ENCODE results near the gene DEPP1.
A peak's percentile ranks its signal among the peaks of the same experiment; 100 is the strongest.

DEPP1 gene

DNA sequence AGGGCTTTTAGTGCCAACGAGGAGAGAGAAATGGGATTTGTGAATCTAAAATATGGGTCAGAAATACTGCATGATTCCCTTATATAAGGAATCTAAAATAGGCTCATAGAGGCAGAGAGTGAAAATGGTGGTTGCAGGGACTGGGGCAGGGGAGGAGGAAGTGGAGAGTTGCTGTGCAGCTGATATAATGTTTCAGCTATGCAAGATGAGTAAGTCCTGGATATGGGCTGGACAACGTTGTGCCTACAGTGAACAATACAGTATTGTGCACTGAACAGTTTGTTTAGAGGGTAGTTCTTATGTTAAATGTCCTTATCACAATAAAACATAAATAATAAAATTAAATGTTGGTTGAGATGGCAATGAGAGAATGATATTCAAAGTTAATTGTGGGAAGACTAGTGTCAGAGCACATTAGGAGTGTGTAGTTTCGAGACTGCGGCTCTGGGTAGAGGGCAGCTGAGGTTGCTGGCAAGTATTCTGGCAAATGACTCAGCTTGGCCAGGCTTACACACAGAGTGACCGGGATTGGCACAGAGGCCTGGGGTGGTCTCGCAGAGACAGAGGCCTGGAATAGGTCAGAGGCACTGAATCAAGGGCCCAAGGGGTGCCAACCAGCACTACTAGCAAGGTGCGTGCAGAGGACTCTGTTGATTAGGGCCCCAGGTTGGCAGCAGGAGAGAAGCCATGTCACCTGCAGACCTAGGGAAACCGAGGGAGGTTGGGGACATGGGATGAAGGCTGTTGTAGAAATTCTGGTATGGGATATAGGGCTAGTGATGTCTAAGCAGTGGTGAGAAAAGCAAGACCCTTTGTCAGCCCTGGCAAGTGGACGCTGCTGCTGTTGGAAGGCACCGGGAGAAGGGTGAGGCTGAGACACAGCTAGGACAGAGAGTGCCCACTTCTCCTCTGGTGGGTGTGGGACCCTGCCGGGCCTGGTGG lies 2.8 kb upstream of the DEPP1 start:
- Histone ChIP-seq H3K9me3 (no peaks in the 10 kb centered on the region), H3K9ac (peak overlapping the region; percentile 66), H3K4me1 (peaks cover 85% of the 10 kb centered on the region), H3K27ac (peak overlapping the region; percentile 86), H4K20me1 (peaks cover 14% of the 10 kb centered on the region), H3K36me3 (peaks cover 25% of the 10 kb centered on the region), H3K4me2 (peak overlapping the region; percentile 100), H3K27me3 (no peaks in the 10 kb centered on the region), H3K4me3 (no peak overlapping the region)
- no peak for TF ChIP-seq Cebpa-rat (IDR thresholded peaks at IDR 0.05)

DNA sequence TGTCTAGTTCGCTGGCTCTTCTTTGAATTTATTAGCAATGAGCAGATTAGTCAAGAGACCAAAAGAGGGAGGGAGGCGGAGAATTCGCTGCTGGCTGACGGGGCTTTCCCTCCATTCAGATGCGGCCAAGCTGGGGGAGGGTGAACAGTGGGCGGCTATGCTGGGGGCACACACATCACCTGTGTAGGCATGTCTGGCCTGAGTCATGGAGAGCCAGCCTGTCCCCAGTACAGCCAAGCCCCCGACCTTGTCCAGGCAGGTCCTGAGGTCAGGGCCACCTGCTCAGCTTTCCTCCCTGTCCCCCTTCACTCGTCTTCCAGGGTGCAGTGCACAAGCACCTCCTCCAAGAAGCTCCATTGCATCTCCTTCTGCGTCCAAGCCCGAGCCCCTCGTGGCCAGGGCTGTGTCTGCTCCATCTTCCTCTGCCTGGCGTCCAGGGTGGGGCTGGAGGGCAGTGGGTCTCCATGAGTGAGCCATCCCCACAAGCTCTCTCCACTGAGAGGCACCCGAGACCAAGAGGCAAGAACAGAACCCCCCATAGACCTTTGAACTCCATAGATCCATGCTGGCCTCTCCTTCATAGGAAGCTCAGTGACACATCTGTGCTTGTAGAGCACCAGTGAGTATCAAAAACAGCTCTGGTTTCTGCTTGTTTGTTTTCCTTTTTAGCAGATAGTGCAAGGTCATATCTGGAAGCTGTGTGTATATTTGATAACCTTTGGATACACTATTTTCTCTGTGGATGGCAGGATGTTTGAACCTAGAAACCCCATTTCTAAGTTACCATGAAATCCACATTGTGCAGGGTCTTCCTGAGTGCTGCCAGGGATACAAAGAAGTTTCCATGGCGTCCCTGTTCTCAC lies 1.9 kb upstream of the DEPP1 start:
- Histone ChIP-seq H3K4me2 (peak overlapping the region; percentile 100), H4K20me1 (peaks cover 23% of the 10 kb centered on the region), H3K9me3 (no peaks in the 10 kb centered on the region), H3K4me1 (peaks cover 91% of the 10 kb centered on the region), H3K9ac (peak overlapping the region; percentile 88; the same call in 1 of the 2 replicates), H3K4me3 (no peak overlapping the region), H3K36me3 (peaks cover 24% of the 10 kb centered on the region), H3K27ac (peak overlapping the region; percentile 86), H3K27me3 (no peaks in the 10 kb centered on the region)
- TF ChIP-seq Cebpa-rat (IDR thresholded peaks at IDR 0.05): no peak

DNA sequence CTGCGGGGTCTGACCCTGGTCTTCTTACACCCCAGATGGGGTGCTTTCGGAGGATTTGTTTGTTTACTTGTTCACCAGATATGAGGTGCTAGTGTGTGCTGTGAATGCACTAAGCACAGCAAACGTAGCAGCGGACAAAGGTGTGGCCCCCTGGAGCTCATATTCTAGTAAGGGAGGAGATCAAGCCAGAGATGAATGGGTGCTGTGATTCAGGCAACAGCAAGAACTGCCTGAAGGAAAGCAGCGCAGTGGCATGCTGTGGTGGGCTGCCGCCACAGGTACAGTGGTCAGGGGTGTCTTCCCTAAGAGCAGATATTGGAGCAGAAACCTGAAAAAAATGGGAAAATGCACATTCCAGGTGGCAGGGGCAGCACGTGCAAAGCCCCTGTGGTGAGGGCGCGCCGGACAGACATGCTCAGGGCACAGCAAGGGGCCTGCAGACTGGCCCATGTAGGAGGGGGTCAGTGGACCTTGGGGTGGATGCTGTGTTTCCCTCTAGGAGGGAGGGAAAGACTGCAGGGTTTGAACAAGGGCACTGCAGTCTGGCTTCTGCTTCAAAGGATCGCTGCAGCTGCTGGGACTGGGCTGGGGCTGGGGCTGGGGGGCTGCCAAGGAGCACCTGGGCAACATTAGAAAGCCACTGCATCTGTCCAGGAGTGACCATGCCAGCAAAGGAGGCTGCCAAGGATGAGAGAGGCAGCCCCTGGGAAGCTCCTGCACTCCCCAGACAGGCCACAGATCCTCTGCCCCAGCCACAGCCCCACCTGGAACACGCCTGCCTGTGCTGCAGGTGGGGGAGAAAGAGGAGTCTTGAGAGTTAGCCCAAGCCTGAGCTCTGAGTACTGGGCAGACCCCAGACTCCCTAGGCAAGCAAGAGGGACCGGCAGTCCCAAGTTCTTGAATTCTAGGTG lies 927 bp upstream of the DEPP1 start:
- Histone ChIP-seq H4K20me1 (peaks cover 23% of the 10 kb centered on the region), H3K4me3 (peak overlapping the region; percentile 80; the same call in 1 of the 2 replicates), H3K9me3 (no peaks in the 10 kb centered on the region), H3K4me1 (peaks cover 97% of the 10 kb centered on the region), H3K4me2 (peak overlapping the region; percentile 100), H3K36me3 (peaks cover 13% of the 10 kb centered on the region), H3K9ac (peak overlapping the region; percentile 88), H3K27ac (peak overlapping the region; percentile 86), H3K27me3 (no peaks in the 10 kb centered on the region)
- TF ChIP-seq Cebpa-rat (IDR thresholded peaks at IDR 0.05): no peak

DNA sequence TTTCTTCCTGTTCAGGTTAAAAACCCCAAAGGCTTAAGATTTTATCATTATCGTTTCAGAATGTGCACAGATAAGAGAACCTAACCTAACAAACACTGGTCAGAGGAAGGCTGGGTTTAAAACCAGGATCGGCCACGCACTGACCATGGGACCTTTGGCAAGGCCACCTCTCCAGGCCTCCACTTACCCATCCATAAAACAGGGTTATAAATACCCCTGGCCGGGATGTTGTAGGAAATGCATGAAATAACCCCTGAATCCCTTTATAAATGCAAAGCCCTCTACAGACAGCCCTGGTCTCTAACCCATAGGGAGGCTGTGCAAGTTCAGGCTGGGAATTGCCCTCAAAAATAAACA lies 418 bp downstream of the DEPP1 start:
- Histone ChIP-seq H3K4me1 (peaks cover 97% of the 10 kb centered on the region), H3K9me3 (no peaks in the 10 kb centered on the region), H3K4me2 (peak overlapping the region; percentile 100), H3K27me3 (no peaks in the 10 kb centered on the region), H3K4me3 (peak overlapping the region; percentile 80), H4K20me1 (peaks cover 23% of the 10 kb centered on the region), H3K27ac (peak overlapping the region; percentile 86), H3K36me3 (peaks cover 13% of the 10 kb centered on the region), H3K9ac (peak overlapping the region; percentile 88)
- TF ChIP-seq Cebpa-rat (IDR thresholded peaks at IDR 0.05): no peak

DNA sequence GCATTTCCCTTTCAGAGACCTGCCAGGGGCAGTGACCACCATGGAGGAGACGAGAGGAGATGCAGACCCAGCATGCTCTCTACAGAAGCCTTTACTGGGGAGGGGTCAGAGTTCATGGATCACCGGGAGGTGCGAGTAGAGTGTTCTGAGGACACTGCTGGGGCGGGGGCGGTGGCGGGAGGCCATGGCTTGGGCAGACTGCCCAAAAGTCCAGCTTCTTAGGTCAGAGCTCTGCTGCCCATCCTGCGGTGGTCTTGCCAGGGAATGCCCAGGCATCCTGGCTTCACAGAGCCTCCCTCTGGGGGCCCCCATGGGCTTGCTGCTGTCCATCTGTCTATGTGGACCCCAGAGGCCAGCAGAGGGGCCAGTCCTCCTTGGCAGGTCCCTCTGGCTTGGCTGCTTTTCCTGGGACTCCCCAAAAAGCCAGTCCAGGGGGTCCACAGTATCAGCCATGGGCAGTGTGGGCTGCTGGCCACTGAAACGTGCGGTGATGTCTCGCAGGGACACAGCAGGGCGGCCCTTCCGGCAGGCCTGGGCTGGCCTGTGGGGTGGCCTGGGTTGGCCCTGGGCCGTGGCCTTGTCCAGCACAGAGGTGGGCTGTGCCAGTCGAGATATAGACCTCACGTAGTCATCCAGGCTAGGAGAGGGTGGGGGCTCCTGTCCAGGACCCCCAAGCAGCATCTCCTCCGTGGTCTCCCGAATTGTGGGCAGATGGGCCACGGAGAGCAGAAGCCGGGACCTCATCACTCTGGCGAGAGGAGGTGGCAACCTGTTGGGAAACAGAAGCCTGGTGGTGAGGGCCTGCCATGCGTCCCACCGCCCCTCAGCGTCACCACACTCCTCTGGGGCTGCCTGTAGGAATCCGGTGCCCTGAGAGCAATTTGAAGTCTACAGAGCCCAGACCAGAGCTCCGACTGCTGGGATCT lies 1.1 kb downstream of the DEPP1 start:
- peak overlapping the region; percentile 86 for H3K27ac ChIP-seq
- peak overlapping the region; percentile 100 for H3K4me2 ChIP-seq
- H3K9me3 ChIP-seq: no peaks in the 10 kb centered on the region
- peak overlapping the region; percentile 88 for H3K9ac ChIP-seq
- no peak for TF ChIP-seq Cebpa-rat (IDR thresholded peaks at IDR 0.05)
- no peaks in the 10 kb centered on the region for H3K27me3 ChIP-seq
- H3K4me3 ChIP-seq: peak overlapping the region; percentile 80
- H3K4me1 ChIP-seq: peaks cover 97% of the 10 kb centered on the region
- peaks cover 23% of the 10 kb centered on the region for H4K20me1 ChIP-seq
- H3K36me3 ChIP-seq: peaks cover 13% of the 10 kb centered on the region

DNA sequence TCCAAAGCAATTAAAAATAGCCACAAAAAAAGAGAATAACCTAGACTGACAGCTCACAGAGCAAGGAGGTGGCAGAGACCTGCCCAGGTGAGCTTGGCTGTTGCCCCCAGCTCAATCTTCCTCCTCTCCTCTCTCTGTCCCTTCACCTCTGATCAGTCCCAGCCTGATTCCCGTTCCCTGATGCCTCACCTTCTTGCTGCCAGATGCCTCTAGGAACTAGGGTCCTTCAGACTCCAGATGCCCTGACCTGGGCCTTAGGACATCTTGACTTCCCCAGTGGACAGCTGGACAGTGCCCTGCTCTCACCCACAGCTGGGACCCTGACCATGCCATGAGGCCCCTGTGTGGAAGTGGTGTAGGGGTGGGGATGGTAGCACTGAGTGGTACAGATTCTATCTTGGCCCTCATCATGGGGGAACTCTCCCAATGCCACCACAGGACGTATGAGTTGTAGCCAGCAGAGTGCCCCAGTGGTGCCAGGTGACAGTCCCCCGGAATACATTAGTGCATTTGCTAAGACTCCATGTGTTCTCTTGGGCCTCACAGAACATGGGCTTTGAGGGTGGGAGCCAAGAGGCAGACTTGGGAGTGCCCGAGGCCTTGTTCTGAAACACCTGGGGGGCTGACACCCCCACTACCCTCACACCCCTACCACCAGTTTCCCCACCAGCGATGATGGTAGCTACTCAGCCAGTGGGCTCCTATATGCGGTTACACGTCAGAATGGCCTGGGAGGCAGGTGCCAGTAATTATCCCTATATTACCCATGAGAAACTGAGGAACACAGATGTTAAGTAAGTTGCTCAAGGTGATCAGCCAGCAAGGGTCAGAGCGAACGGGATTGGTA lies 2.0 kb downstream of the DEPP1 start:
- Histone ChIP-seq H3K4me1 (peaks cover 97% of the 10 kb centered on the region), H3K36me3 (peaks cover 22% of the 10 kb centered on the region), H3K4me2 (peak overlapping the region; percentile 100), H3K27ac (peak overlapping the region; percentile 86), H3K27me3 (no peaks in the 10 kb centered on the region), H4K20me1 (peaks cover 23% of the 10 kb centered on the region), H3K9me3 (no peaks in the 10 kb centered on the region), H3K9ac (peak overlapping the region; percentile 88), H3K4me3 (peak overlapping the region; percentile 80)
- TF ChIP-seq Cebpa-rat (IDR thresholded peaks at IDR 0.05): no peak

DNA sequence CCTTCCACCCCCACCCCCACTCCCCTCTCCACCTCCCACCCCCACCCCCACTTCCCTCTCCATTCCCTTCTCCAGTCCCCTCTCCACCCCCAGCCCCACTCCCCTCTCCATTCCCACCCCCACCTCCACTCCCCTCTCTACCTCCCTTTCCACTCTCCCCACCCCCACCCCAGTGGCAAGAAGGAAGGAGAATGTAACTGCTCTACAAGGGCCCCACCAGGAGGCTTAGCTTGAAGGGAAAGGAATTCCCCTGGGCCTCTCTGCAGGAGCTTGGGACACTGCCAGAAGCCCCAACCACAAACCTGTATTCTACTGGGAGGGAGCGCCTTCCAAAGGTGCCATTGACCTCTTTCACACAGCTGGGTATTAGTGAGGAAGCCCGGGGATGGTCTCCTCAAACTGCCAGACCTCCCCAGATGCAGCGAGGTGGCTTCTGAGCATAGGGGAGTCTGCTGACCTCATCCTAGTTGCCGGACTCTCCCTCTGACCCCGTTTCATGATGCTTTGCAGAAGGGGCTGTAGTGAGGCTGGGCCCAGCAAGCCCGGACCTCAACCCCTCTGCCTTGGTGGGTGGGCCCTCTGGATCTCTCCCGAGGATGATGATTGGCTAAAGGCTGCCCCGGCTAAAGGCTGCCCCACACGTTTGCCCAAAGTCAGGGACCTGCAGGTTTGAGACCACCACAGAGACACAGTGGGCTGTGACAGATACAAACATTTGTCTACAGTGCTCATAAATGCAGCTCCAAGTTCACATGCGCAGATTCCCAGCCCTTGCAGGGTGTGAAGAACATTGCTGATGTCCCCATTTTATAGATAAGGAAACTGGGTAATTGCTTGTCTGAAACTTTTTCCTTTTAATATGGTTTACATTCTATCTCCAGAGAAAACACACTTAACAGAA lies 2.9 kb downstream of the DEPP1 start:
- Histone ChIP-seq H3K4me2 (peak overlapping the region; percentile 100), H3K36me3 (peaks cover 31% of the 10 kb centered on the region), H3K9ac (peak overlapping the region; percentile 88), H3K9me3 (no peaks in the 10 kb centered on the region), H3K27ac (peak overlapping the region; percentile 86), H3K4me1 (peaks cover 89% of the 10 kb centered on the region), H3K27me3 (no peaks in the 10 kb centered on the region), H3K4me3 (peak overlapping the region; percentile 80), H4K20me1 (peaks cover 23% of the 10 kb centered on the region)
- TF ChIP-seq Cebpa-rat (IDR thresholded peaks at IDR 0.05): no peak
